ENCODE results near the gene ACP1. TPM values are rescaled to one million over a fixed set of nuclear protein-coding genes. Genes with fewer than 3 reads are reported as not detected.

ACP1 gene
- total RNA-seq, 1 experiment from 2014 or later, result 132 TPM

DNA sequence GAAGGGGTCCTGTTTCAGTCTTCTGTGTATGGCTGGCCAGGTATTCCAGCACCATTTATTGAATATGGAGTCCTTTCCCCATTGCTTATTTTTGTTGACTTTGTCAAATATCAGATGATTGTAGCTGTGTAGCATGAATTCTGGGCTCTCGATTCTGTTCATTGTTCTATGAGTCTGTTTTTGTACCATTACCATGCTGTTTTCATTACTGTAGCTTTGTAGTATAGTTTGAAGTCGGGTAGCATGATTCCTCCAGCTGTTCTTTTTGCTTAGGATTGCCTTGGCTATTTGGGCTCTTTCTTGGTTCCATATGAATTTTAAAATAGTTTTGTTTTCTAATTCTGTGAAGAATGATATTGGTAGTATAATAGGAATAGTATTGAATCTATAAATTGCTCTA lies 6.9 kb upstream of the ACP1 start:
- CTCF ChIA-PET, result interaction anchor here (1.3 to 1.4 kb wide), 2 partner anchors 17 to 48 kb away, joined by 3 read pairs; no protein-coding TSS in a partner anchor
- POLR2A ChIA-PET, result interaction anchor here (0.9 to 1.2 kb wide), 2 partner anchors 18 to 179 kb away, joined by 3 read pairs; no protein-coding TSS in a partner anchor
- BruUV-seq (replicated peaks), result no TSS peak
- Mint-ChIP-seq H3K4me3 (ENCODE audit: unreplicated experiment) (no peak overlapping the region), H3K36me3 (ENCODE audit: insufficient read depth, unreplicated experiment) (peaks cover 4% of the 10 kb centered on the region), H3K27me3 (ENCODE audit: insufficient read depth, unreplicated experiment) (no peaks in the 10 kb centered on the region), H3K4me1 (ENCODE audit: insufficient read depth, unreplicated experiment) (no peaks in the 10 kb centered on the region), H3K27ac (ENCODE audit: low read depth, unreplicated experiment) (no peak overlapping the region), H3K9me3 (ENCODE audit: unreplicated experiment) (no peaks in the 10 kb centered on the region)
- TF ChIP-seq, protein P1, sequence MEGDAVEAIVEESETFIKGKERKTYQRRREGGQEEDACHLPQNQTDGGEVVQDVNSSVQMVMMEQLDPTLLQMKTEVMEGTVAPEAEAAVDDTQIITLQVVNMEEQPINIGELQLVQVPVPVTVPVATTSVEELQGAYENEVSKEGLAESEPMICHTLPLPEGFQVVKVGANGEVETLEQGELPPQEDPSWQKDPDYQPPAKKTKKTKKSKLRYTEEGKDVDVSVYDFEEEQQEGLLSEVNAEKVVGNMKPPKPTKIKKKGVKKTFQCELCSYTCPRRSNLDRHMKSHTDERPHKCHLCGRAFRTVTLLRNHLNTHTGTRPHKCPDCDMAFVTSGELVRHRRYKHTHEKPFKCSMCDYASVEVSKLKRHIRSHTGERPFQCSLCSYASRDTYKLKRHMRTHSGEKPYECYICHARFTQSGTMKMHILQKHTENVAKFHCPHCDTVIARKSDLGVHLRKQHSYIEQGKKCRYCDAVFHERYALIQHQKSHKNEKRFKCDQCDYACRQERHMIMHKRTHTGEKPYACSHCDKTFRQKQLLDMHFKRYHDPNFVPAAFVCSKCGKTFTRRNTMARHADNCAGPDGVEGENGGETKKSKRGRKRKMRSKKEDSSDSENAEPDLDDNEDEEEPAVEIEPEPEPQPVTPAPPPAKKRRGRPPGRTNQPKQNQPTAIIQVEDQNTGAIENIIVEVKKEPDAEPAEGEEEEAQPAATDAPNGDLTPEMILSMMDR (IDR thresholded peaks at IDR 0.05; ENCODE audit: unreplicated experiment), result no peak
- intact Hi-C loops (cut with micrococcal nuclease), result no loop called here
- DNase-seq (ENCODE audit: unreplicated experiment), result no peak

DNA sequence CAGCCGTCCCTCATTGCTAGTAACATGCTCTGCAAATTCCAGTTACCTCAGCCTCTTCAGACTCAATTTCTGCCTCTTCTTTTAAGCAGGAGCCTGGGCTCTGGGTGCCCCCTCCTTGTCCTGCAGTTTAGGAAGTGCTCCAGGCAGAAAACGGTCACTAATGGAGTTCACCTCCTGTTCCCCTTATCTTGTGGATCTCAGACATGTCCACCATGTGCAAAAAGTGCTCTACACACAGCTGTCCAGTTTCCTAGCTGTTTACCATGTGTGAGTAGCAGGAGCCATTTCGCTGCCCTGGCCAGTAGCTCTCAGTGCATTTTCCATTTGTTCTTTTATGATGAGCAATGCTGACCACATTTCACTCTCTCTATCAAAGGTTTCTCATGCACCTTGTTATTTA lies 5.8 kb upstream of the ACP1 start:
- CTCF ChIA-PET, result interaction anchor here (0.6 to 2.6 kb wide), 3 partner anchors 12 to 106 kb away, joined by 3 to 12 read pairs (median 3); no protein-coding TSS in a partner anchor
- no peaks in the 10 kb centered on the region for H3K4me1 Mint-ChIP-seq (ENCODE audit: insufficient read depth, unreplicated experiment)
- POLR2A ChIA-PET, result interaction anchor here (0.7 to 1.2 kb wide), 3 partner anchors 9 to 178 kb away, joined by 3 read pairs; no protein-coding TSS in a partner anchor
- H3K27ac Mint-ChIP-seq (ENCODE audit: low read depth, unreplicated experiment), result no peak overlapping the region
- H3K4me3 Mint-ChIP-seq (ENCODE audit: unreplicated experiment), result no peak overlapping the region
- no peak for DNase-seq (ENCODE audit: unreplicated experiment)
- H3K27me3 Mint-ChIP-seq (ENCODE audit: insufficient read depth, unreplicated experiment), result no peaks in the 10 kb centered on the region
- intact Hi-C loops (cut with micrococcal nuclease), result no loop called here
- TF ChIP-seq, protein P1 (IDR thresholded peaks at IDR 0.05; ENCODE audit: unreplicated experiment), result no peak
- peaks cover 4% of the 10 kb centered on the region for H3K36me3 Mint-ChIP-seq (ENCODE audit: insufficient read depth, unreplicated experiment)
- BruUV-seq (replicated peaks), result no TSS peak
- H3K9me3 Mint-ChIP-seq (ENCODE audit: unreplicated experiment), result no peaks in the 10 kb centered on the region

DNA sequence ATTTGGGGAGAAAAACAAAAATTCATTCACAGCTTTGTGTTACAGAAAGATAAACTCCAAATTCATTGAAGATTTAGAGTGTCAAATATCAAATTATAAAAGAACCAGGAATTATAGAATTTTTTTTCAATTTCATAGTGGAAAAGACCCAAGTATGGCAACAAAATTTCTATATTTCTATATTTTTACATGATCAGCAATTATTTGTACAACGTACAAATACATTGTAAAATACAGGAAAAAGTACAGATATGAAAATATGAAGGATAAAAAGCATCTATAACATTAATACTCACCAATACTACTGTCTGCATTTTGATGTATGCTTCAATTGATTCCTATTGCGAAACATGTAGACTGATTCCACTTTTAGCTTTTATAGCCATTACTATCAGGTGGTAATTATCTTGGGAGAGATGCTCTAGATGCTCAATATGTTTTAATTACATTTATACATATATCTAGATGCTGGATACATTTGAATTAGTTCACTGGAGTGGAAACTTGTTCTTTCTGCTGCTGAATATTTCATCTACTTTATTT lies 4.9 kb upstream of the ACP1 start:
- Mint-ChIP-seq H3K9me3 (ENCODE audit: unreplicated experiment) (no peaks in the 10 kb centered on the region), H3K27ac (ENCODE audit: low read depth, unreplicated experiment) (no peak overlapping the region), H3K36me3 (ENCODE audit: insufficient read depth, unreplicated experiment) (peaks cover 4% of the 10 kb centered on the region), H3K4me3 (ENCODE audit: unreplicated experiment) (no peak overlapping the region), H3K4me1 (ENCODE audit: insufficient read depth, unreplicated experiment) (no peaks in the 10 kb centered on the region), H3K27me3 (ENCODE audit: insufficient read depth, unreplicated experiment) (no peaks in the 10 kb centered on the region)
- CTCF ChIA-PET, result interaction anchor here (2.6 kb wide), 1 partner anchor 13 kb away, joined by 12 read pairs; no protein-coding TSS in a partner anchor
- intact Hi-C loops (cut with micrococcal nuclease), result loop anchor here (10.0 kb wide), 1 partner anchor 125 kb away; no protein-coding TSS in a partner anchor
- no TSS peak for BruUV-seq (replicated peaks)
- TF ChIP-seq, protein P1 (IDR thresholded peaks at IDR 0.05; ENCODE audit: unreplicated experiment), result no peak
- POLR2A ChIA-PET, result no interaction called here
- DNase-seq (ENCODE audit: unreplicated experiment), result no peak

DNA sequence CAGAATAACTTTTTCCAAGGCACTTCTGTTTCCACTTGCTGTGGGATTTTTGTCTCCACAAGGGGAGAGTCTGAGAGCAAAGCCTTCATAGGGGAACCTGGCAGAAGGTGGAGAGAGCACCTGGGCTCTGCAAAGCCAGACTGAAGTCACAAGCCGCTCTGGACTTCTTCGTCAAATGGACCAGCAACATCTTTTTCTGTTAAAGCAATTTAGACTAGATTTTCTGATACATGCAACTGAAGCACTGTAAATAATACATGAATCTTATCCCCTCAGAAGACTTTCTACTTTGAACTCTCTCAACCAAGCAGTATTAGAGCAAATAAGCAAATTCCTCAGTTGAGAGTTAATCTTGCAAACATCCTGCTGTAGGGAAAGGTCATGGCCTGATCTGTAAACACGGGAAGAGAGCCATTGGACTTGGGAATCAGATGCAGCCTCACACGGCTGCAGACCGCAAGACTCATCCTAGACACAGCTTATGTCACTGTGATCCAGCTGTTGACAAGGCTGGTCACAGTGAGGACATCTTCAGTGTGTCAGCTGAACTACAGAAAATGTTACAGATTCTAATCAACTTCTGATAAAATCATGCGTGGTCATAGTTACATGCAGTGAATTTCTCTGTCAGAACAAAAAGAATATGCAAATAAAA lies 4.1 kb upstream of the ACP1 start:
- POLR2A ChIA-PET, result interaction anchor here (0.6 to 1.3 kb wide), 2 partner anchors 29 to 76 kb away, joined by 3 to 4 read pairs; no protein-coding TSS in a partner anchor
- BruUV-seq (replicated peaks), result no TSS peak
- CTCF ChIA-PET, result interaction anchor here (0.7 to 2.6 kb wide), 3 partner anchors 10 to 15 kb away, joined by 3 to 12 read pairs (median 3); no protein-coding TSS in a partner anchor
- TF ChIP-seq, protein P1 (IDR thresholded peaks at IDR 0.05; ENCODE audit: unreplicated experiment), result no peak
- Mint-ChIP-seq H3K27me3 (ENCODE audit: insufficient read depth, unreplicated experiment) (no peaks in the 10 kb centered on the region), H3K36me3 (ENCODE audit: insufficient read depth, unreplicated experiment) (peaks cover 4% of the 10 kb centered on the region), H3K4me1 (ENCODE audit: insufficient read depth, unreplicated experiment) (no peaks in the 10 kb centered on the region), H3K4me3 (ENCODE audit: unreplicated experiment) (no peak overlapping the region), H3K27ac (ENCODE audit: low read depth, unreplicated experiment) (no peak overlapping the region), H3K9me3 (ENCODE audit: unreplicated experiment) (no peaks in the 10 kb centered on the region)
- intact Hi-C loops (cut with micrococcal nuclease), result loop anchor here (10.0 kb wide), 1 partner anchor 124 kb away; no protein-coding TSS in a partner anchor
- no peak for DNase-seq (ENCODE audit: unreplicated experiment)
